Left renal pelvis (tissue), 4 donors: ENCODE results near the gene MIB1. TPM values are rescaled to one million over a fixed set of nuclear protein-coding genes. Genes with fewer than 3 reads are reported as not detected.
A peak's percentile ranks its signal among the peaks of the same experiment; 100 is the strongest.

Experiments
- DNase-seq, 4 donors: peaks; one replicate each; pipeline ENCODE4 v3.0.0-alpha.2; 2013; ENCODE audit warnings: low read depth in 4 of 4, low spot score in 3 of 4
- polyA plus RNA-seq, 4 donors: library from polyadenylated mRNA; unstranded; fragments of 120-200 nt; gene quantifications; one replicate each; pipeline ENCODE4 v1.2.1, GENCODE V29; 2013; ENCODE audit not compliant: insufficient read length in 4 of 4

MIB1 gene
- polyA plus RNA-seq, 4 donors: 55.6 to 74.6 (median 64.0) TPM

DNA sequence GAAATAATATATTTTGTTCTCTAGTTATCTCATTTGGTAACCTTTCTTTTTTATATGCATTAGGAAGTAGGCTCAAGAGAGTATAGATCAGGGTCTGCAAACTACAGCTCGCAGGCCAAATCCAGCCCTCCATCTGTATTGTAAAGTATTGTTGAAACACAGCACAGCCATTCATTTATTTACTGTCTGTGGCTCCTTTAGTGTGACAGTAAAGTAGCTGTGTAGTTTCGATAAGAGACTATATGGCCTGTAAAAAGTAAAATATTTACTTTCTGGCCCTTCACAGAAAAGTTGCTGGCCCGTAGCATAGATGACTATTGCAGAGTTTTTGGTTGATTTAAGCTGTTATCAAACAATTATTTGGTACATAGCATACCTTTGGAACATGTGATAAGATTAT lies 67.6 kb downstream of the MIB1 start:
- no peak for DNase-seq

DNA sequence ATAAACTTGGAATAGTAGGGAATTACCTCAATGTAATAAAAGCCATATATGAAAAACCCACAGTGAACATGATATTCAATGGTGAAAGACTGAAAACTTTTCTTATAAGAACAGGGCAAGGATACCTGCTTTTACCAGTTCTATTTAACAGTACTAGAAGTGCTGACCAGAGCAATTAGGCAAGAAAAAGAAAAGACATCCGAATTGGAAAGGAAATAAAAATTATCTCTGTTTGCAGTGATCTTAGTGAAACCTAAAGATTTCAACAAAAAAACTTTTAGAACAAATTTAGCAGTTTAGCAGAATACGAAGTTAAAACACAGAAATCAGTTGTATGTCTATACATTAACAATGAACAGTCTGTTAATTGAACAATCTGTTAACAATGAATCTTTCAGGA lies 69.1 kb downstream of the MIB1 start:
- DNase-seq: no peak

DNA sequence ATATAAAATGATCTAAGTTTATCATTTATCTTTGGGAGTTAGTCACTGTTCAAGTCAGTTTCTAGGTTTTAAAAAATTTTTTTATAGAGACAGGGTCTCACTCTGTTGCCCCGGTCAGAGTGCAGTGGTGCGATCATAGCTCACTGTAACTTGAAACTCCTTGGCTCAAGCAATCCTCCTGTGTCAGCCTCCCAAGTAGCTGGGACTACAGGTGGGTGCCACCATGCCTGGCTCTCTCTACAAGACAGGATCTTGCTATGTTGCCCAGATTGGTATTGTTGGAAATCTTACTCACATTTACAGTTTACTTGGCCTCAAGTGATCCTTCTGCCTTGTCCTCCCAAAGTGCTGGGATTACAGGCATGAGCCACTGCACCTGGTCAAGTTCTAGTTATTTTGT lies 74.5 kb downstream of the MIB1 start:
- no peak for DNase-seq

DNA sequence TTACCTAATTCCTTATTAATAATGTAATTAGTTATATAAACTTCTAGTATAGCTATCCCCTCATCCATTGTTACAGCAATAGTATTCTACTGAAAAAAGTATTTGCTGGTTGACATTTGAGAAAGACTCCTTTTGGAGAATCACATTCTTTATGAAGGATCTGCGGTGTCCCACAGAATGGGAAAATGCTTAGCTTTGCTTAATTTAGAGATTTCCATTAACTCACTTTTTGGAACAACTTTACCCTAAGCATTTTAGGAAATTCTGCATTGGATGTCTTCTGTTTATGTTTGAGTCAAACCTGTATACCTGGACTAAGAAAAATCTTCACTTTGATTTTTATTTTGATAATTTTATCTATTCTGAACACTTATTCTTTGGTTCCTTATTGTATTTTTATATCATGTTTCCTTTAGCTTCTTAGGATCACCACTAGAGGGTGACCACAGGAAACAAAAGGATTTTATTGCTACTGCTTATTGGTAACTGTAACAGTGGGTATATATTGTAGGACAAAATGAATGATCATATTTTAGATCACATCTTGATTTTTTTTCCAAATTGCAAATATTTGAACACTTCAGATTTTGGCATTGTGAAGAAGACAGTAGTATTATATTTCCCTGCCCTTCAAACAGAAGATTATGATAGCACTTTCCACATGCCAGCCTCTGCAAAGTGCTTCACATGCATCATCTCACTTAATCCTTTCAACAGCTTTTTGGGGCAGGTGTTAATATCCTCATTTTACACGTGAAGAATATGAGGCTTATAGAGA lies 79.6 kb downstream of the MIB1 start:
- DNase-seq: no peak

DNA sequence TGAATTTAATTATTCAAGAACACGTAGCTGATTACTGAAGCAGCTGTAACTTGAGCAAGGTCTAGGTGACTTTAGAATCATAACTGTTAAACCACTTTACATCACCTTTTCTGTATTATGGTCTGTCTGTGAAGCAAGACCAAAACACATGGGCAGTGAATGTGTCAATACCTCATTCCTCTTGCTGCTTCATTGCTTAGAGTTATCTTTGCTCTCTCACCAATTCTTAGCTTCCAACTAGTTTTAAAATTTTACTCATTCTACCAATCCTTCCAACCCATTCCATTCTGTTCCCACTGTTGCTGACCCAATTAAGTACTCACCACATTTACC lies 80.2 kb downstream of the MIB1 start:
- no peak for DNase-seq

DNA sequence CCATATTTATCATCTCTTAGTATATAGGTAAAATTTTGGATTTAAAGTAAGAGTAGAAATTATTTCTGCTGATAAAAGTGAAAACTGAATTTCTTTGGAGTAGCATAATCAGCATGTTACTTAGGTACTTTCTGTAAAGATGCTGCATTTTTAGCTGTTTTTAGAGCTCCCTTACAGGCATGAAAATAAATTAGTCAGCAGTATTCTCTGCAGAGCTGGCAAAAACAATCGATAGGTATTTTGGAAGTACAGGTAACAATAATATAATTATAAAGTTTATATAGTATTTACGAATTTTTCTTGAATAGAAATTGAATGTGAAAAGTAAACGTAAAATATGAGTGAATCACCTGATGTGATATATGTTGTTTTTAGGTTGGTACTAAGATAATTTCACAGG lies 83.3 kb downstream of the MIB1 start:
- no peak for DNase-seq

DNA sequence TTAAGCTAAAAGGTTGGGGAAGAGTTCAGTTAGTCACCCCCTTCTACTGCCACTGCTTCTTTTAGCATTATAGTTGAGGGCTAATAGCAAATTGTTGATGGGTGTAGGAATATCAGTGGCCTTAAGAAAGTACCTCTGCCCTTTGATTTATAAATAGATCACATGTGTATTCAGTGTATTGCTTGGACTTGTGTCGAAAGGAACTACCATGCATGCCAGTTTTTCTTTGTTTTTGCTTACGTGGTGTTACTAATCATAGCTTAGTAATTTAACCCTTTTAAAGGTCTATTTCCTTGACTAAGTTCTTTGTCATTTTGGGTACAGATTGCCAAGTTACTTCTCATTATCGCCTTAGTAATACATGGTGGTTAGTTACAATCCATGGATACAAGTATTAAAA lies 85.6 kb downstream of the MIB1 start:
- DNase-seq: no peak

DNA sequence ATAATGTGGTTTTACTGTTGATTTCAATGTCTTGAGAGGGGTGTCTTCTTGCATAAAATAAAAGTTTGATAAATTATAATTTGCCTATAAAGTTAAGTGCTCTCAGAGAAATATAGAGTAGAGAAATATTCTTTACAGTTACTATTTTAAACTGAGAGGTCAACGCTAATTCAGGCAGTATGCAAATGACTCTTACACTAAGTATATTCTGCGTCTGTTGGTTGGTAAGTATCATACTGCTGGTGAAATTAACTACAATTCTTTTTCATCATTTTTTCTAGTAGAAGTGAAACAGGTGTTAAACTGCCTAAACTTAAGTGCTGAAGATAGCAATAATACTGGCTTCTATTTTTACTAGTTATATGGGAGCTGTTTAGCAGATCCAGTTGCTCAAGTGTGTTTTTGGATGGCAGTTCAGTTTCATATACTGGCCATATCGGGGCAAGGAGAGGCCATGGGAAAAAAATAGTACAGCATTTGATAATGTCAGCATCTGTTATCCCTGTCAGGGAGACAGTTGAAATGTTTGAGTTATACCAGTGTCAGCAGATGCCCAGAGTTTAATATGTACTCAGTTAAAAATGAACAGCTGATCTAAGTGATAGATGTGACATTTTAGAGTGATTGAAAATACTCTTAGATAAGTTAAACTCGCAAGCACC lies 86.2 kb downstream of the MIB1 start:
- no peak for DNase-seq

DNA sequence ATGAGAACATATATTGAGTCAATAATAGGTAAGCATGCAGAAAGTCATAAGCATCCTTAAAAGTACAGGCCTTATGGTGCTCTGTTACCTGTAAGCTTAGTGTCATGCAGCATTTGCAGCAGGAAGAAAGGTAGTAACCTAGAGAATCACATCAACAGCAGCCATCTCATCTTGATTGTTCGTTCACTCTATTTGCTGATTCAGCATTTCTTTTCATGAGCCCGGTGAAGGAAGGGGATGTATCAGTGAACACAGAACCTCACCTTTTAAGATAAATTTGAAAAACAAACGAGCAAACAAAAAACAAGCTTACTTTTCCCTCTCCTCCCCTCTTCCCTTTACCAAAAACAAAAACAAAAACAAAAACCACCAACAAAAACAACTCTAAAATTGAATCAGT lies 89.9 kb downstream of the MIB1 start:
- DNase-seq: no peak

DNA sequence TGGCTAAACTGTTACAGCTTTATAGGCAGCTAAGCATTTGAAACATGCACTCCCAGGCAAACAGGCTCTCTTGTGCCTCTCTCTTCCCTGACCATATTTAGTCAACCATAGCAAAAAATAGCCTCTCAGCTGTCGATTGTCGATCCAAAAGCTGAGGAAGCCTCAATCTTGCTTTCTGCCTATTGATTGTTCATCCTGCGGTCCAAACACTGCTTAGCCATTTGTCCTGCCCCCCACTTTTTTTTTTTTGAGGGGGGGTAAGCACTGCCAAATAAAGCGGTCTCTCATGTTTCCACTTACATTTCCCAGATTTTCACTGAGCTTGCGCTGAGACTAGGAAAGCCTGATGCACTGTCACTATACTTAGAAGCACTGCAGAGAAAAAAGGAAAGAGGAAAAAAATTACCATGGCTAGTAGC lies 90.8 kb downstream of the MIB1 start:
- no peak for DNase-seq

DNA sequence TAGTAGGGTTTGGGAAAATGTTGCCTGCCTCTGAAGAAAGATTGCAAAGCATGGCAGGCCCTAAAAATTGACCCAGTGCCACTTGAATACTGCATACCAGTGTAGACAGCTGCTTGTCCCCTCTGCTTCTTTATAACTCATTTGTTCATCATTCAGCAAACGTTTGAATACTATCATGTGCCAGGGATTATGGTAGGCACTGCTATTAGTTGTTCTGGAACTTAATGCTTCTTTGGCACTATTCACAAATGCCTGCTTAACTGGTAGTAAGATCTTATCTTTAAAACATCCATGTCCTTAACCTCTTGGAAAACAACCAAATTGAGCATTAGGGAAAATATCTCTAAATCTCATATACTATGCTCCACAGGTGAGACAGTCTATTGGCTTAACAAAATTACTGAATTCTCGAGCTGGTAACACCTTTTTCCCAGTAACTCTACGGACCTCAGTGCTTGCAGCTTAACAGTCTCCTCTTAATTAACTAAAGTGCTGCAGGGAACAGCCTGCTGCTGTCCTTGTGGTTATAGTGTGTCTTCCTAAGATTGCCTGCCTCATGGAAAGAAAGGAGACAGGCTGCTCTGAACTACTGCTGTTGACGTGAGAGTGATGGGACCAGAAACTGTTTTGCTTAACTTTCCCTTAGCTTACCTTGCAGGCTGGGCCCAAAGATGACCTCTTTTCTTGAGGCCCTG lies 93.2 kb downstream of the MIB1 start:
- DNase-seq: no peak

DNA sequence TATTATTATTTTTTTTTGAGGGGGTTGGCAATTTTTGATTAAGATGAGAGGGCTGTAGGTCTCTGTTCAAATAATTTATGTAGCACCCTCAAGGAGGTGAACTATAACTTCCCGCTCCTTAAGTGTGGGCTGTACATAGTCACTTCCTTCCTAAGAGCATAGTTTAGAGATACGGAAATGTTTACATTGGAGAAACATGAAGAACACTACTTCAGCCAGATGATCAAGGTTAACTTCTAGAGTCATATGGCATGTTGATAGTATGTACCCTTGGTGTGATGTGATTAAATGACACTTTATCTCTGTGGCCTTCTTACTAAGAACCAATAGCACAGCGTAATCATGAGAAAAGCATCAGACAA lies 93.7 kb downstream of the MIB1 start:
- no peak for DNase-seq

DNA sequence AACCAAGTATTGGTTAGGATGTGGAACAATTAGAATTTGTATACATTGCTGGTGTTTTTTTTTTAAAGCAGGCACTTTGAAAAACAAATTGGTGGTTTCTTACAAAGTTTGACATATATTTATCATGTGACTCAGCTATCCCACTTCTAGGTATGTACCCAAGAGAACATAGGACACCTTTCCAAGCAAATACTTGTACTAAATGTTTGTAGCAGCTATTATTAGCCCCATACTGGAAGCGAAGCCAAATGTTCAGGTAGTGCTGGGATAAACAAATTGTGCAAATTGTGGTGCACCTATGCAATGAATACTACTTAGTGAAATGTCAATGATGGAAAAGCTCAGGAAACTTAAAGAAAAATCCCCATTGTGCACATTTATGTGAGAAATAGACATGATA lies 101.0 kb downstream of the MIB1 start:
- no peak for DNase-seq

DNA sequence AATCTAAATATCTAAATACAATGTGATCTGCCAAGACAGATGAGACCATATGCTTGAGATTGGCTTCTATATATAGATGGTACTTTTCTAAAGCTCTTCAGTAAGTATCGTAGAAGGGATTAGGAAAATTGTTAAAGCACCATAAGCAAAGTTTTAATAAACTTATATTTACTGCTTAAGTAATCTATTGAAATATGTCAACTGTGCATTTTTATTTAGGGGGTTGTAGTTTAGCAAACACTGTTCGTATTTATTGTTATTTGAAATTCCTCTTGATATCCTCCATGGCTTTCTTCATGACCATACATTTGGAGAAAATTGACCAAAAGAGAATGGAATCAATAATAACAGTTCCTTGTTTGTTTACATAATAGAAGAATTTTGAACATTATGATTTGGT lies 102.7 kb downstream of the MIB1 start:
- no peak for DNase-seq

DNA sequence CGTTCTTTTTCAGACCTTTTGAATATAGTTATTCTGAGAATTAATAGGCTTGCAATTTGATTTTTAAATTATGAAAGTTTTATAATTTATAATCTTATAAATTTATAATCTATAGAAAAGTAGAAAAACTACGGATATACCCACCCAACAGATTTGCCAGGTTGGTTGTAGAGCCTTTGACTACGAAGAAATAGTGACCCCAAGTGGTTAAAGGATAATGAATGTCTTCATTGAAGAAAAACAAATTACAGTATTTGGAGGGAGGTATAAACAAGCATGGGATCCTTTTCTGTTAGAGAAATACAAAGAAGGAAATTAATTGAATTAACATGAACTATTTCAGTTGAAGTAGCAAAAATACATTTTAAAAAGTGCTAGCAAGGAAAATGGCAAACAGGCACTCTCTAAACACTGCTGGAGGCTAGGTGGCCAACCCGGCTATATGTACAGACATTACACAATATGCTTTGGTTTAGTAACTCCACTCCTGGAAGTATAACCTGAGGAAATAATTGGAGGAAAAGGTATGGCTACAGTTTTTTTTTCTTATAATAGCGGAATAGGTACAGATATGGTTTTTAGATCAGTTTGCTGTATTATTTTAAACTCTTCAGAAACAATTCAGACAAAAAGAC lies 110.9 kb downstream of the MIB1 start:
- no peak for DNase-seq

DNA sequence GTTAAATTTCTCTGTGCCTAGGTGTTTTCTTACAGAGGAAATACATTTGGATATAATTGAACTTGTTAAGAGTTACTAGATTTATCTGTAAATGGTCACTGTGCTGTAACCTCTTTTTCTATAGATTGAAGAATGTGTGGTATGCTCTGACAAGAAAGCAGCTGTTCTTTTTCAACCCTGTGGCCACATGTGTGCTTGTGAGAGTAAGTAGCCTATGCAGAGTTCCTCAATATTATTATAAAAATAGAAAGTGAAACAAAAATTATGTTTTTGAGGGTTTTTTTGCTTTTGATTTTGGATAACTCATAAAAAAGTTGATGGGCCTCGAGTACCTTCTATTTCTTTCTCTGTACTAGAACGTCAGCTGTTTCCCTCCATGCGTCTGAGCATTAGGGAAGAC lies 112.4 kb downstream of the MIB1 start:
- peak in 2 of 4 donors; percentile 14 to 24 for DNase-seq

DNA sequence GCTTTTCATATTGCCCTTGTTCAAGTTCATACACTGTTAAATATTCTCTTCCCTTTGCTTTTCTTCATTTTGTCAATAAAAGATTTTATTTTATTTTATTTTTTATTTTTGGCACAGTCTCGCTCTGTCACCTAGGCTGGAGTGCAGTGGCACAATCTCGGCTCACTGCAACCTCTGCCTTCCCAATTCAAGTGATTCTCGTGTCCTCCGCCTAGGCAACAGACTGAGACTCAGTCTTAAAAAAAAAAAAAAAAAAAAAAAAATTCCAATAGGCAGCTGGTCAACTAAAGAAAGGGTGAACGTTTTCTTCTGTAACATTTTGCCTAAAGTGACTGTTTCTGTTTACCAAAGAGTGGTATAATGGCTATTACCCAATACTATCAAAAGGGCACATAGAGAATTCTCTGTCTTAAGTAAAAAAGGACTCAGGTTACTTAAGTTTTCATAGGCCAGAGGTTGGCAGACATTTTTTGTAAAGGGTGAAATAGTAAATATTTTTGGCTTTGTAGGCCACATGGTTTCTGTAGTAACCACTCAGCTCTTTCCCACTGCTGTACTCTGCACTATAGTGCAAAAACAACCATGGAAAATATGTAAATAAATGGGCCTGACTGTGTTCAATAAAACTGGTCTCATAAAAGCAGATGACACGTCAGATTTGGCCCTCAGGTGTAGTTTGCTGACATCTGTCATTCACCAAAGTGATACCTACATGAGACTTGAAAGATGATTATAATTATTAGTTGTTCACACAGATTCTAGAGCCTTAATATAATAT lies 113.4 kb downstream of the MIB1 start:
- no peak for DNase-seq

DNA sequence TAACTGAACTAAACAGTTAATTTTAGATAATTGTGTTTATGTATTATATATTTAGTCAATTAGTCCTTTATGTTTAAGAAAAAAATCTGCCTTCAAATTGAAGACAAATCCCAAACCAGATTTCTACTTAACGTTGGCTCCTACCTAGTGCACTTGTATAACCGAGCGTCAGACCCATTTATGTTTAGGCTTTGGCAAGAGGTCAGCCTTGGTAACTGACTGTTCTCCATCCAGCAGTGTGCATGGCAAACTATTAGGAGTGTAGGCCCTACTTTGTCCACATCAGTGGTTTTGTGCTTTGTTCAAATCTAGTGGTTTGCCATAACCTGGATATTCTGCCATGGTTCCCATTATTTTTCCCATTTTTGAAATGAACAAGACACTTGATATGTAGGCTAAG lies 114.8 kb downstream of the MIB1 start:
- DNase-seq: no peak

DNA sequence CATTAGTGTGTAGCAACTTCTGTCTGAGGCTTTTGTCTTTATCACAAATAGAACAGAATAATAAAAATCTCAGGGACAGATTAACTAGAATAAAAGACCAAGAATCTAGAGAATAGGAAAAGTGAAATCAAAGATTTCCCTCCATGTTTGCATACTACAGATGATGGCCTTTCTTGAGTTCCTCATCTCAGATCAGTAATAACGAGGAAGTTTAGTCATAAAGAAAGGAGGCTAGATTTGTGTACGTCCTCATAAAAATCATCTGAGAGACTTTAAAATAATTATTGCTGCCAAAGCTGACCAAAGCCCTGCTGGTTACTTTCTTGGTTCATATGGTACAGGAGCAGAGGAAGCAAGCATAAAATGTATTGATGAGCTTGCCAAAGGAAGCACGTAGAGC lies 117.3 kb downstream of the MIB1 start:
- DNase-seq: no peak

DNA sequence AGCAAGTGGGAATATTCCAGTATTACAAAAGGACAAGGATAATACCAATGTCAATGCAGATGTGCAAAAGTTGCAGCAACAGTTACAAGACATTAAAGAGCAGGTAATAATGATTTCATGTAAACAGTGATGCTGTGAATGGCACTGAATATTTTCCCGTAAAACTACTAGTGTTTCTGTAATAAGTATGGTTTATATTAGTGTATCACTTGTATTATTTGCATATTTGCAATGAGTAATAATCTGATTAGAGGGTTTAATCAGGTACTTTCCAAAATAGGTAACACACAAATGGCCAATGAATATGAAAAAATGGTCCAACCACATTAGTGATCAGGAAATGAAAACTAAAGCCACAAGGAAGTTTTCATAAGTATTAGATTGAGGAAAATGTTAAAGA lies 118.0 kb downstream of the MIB1 start:
- DNase-seq: no peak

DNA sequence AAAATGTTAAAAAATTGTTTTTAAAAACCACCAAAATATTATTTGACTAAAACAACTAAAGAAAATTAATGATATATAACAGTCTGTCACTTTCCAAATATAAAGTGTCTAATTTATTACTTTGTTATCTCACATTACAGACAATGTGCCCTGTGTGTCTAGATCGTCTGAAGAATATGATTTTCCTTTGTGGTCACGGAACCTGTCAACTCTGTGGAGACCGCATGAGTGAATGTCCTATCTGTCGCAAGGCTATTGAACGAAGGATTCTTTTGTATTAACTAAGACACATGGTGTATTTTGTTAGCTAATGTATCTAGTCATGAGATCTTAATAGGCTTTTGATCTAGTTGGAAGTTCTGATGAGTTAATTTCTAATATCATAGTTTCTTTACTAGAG lies 123.8 kb downstream of the MIB1 start:
- no peak for DNase-seq
